HG02885 (cell line): ENCODE data around the gene CSF2.

Source experiments
- ATAC-seq: cut with Tn5 transposase; IDR thresholded peaks from one replicate; pipeline ENCODE4 v1.9.1; 2021; ENCODE audit warnings: mild to moderate bottlenecking; ENCODE audit not compliant: unreplicated experiment, poor library complexity

The CSF2 gene

GRCh38 chr5:132054697-132055440 lies 18.7 kb upstream of the CSF2 start:
- no peak for ATAC-seq

DNA sequence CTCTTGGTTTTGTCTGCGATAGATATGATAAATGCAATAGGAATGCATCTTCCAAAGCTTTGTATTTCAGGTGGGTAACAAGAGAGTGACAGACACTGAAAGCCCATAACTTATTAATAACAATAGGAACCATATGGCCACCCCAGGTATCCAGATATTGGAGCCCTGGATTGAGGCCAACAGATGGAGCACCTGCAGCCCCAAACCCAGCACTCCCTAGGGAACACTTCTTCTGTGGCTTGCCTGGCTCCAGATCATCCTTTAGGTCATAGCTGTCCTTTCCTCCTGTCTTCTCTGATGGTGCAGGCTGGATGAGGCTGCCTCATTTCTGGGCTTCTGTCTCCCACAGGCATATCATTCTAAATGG lies 18.2 kb upstream of the CSF2 start:
- no peak for ATAC-seq

- no peak for ATAC-seq
Observed at GRCh38 chr5:132055808-132056609, 17.6 kb upstream of the CSF2 start.

GRCh38 chr5:132056610-132057497 lies 16.7 kb upstream of the CSF2 start:
- no peak for ATAC-seq

DNA sequence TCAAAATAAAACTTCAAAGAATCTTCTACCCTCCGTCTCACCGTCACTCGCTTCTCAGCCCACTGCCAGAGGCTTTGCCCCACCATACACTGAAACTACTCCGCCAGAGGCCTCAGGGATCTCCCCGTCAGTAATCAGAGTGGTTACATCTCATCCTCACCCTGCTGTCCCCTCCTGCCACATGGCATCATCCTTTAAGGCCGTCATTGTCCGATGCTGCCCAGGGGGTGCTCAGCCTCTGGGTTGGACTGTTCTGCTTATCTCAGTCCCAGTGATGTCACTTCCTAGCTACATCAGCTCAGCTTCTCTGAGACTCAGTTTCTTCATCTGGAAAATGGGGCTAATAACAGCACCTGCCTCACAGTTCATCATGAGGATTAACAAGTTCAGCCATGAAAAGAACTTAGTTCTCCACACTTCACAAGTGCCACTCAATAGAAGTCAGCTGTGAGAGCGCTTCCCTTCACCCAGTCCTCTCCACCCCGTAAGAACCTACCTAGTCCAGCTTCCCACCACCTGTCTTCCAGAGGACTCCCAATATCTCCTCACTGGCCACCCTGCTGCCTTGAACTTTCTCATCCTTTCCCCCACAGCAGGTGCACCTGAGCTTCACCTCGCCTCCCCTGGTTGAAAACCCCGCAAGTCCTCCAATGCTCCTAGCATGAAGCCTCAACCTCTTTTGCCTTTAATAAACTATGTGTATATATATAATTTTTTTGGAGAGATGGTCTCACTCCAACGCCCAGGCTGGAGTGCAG lies 15.9 kb upstream of the CSF2 start:
- ATAC-seq: no peak

DNA sequence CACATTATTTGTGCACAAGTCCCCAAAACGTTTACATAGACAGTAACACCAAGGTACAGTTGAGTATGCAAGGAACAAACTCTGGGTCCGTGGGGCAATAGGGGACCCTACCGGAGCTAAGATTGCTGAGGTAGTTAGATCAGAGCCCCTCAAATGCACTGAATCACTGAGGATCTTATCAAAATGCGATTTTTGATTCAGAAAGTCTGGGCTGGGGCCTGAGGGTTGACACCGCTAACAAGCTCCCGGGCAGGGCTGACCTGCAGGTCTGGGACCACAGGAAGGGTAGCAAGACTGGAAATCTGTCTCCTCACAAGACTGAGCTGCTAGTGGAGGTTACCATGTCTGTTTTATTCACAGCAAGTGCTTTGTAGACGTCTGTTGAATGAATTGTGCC lies 14.9 kb upstream of the CSF2 start:
- ATAC-seq: no peak

DNA sequence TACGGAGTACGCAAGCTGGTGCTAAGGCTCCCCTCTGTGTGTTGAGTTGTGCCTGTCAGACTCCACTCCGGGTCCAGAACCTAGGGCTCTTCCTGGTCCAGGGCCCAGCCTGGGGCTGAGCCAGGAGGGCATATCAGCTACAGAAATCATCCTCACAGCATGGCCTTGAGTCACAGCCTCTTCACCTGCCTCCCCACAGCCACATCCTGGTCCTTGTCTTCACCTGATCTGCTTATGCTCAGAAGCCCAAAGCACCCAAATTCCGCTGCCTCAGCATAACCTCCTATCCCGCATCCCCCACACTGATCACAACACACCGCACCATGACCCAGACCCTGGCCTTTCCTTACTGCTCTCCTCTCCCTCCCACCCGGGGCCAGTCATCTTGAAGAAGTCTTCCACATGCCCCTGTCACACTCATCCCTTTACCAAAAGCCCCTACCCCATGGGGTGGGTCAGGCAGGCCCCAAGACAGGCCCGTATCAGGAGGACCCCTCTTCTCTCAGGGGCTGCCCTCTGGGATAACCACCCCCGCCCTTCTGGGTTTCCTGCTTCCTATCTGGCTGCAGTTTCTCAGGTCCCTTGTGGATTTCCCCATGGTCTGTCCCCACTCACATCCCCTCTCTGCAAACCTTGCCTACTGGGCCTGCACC lies 14.4 kb upstream of the CSF2 start:
- no peak for ATAC-seq

DNA sequence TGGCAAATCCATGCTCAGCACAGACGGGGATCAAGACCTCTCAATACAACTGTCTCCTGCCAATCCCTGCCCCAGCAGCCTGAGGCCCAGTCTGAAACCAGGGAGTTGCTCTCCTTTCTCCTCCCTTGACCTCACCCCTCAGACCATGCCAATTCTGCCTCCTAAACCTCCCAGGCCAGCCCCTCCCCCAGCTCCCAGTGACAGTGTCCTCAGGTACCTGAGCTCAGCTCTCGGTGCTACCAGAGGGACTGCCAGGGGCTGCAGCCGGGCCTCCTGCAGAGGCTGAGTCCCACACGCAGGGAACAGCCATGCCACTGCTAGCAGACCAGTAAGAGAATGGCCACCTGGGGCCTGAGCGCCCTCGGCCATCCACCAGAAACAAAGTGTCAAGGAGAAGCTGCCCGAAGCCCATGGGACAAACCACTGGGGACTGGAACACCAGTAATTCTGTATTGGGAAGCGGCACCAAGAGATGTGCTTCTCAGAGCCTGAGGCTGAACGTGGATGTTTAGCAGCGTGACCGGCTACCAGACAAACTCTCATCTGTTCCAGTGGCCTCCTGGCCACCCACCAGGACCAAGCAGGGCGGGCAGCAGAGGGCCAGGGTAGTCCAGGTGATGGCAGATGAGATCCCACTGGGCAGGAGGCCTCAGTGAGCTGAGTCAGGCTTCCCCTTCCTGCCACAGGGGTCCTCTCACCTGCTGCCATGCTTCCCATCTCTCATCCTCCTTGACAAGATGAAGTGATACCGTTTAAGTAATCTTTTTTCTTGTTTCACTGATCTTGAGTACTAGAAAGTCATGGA lies 13.7 kb upstream of the CSF2 start:
- ATAC-seq: no peak

GRCh38 chr5:132060501-132061161 lies 13.0 kb upstream of the CSF2 start, which contains the start of gene IL3:
TSS of gene IL3 (plus strand) at chr5:132060655. CDS start at chr5:132060707, 52 bp downstream.
- ATAC-seq: no peak

- ATAC-seq: peak; percentile 67
Observed at GRCh38 chr5:132063090-132063911, 10.3 kb upstream of the CSF2 start.

DNA sequence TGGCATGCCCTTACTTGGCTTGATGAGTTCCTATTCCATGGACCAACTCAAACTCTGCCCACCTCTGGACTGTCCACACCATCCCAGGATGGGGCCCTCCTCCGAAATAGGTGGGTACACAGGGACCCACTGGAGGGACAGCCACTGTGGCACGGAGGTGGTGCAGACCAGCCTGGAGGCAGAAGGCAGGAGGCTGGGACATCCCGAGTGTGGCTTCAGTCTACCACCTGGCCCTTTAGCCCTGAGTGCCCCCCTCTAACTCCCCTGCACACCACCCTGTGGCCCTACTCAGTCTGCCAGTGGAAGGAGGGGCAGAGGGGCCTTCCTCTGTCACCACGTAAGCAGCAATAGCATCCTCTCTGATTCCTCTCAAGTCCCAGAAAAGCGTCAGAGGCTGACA lies 9.4 kb upstream of the CSF2 start:
- ATAC-seq: no peak

DNA sequence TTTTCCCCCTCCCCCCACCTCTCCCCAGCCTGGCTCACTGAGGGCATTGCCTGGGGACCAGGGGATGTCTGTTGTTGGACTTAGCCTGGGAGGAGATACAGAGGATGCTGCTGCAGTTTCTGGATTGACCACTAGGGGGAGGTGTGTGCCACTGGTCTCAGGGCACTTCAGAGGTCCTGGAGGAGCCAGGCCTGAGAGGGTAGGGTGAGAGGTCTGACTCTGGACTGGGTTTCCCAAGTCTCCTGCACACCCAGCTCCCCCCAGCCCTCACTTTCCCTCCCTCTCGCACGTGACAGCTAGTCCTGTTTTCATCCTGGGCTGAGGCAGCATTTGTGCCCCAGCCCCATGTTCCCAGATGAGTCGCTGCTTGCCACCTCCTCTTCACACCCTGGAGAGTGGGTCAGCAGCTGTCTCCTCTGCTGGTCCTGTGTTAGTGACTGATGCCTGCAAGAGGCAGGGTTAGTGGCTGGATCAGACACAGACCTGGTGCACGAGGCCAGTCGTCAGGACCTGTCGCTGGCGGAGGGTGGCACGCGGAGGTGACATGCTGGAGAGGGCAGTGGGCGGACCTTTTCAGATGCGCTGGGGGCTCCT lies 8.8 kb upstream of the CSF2 start:
- peak; percentile 71 for ATAC-seq

GRCh38 chr5:132065351-132065937 lies 8.1 kb upstream of the CSF2 start:
- peak; percentile 49 for ATAC-seq

DNA sequence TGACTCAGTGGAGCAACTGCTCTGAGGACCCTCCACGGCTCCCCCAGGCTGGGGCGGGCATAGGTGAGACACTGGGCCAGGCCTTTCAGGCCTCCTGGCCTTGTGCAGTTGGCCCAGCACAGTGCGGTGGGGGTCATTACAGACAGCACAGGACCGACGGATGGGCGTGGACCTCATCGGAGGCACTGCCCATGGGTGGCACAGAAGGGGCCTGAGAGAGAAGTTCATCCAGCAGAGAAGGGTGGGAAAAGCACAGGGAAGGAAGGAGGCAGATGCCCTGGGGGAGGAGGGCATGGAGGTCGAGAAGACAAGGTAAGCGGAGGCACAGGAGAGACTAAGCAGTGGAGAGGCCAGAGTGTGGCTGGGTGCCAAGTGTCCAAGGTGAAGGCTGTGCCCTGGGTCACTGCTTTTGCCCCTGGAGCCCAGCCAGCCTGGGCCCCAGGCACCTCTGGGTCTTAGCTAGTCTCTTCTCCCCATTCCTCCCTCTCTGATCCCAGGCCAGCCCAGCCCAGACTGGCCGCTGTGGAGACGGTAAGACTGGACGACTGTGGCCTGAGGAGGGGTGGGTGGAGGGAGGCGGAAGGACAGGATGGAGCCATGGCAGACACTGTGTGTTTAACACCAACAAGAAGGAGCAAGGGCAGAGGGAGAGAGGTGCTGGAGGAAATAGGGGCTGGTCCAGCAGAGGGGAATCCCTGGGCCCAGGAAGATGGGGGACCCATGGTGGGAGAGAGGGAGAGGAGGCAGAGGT lies 7.5 kb upstream of the CSF2 start:
- ATAC-seq: no peak

- no peak for ATAC-seq
Observed at GRCh38 chr5:132066871-132067270, 6.7 kb upstream of the CSF2 start.

DNA sequence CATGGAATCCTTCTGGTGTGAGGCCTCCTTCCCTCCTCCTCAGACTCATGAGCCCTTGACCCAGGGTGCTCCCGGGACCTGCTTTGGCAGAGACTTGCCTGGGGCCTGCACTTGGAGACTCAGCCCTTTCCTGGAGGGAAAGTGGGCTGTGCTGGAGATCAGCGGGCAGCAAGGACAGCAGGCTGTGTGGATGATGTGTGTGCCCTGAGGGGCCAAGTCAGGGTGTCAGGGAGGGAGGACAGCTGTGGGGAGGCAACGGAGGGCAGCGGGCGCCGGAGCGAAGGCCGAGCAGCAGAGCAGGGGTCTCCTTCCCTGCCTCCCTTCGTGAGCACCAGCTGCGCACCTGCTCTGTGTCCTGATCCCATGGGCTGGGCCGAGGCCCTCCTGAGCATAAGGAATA lies 6.1 kb upstream of the CSF2 start:
- no peak for ATAC-seq
